ENCODE measurements around the gene HSPG2.
"Not testable (repeated sequence)": the region's sequence is repeated elsewhere in the genome, so short reads cannot be mapped to it uniquely, and the experiment has no call there.

The HSPG2 gene

GRCh38 chr1:21919520-21919919 is 17.6 kb downstream of the HSPG2 start:
- no peak for DNase-seq (ENCODE audit: low read depth in 1 of 2, low spot score in 1 of 2)
- no peak overlapping the region for H3K4me3 ChIP-seq (replicated peaks; ENCODE audit: insufficient read depth, low read length)
- no peak overlapping the region for H3K27ac ChIP-seq (replicated peaks)
- H3K27me3 ChIP-seq (ENCODE audit: insufficient read depth, poor library complexity, severe bottlenecking) = no peaks in the 10 kb centered on the region
- no peak for TF ChIP-seq GABPA (IDR thresholded peaks at IDR 0.05; ENCODE audit: low read depth)
- no peak for TF ChIP-seq POLR2AphosphoS5 (IDR thresholded peaks at IDR 0.05; ENCODE audit: low read depth)
- no peak for TF ChIP-seq CTCF (IDR thresholded peaks at IDR 0.05; ENCODE audit: insufficient read depth, low read length)
- no peak for TF ChIP-seq REST (IDR thresholded peaks at IDR 0.05; ENCODE audit: insufficient replicate concordance, low read depth)
- no peak for TF ChIP-seq SPI1 (IDR thresholded peaks at IDR 0.05; ENCODE audit: borderline replicate concordance, low read depth)

GRCh38 chr1:21917239-21917631 is 19.9 kb downstream of the HSPG2 start:
- not testable (repeated sequence) for H3K4me3 ChIP-seq (replicated peaks; ENCODE audit: insufficient read depth, low read length); H3K27ac ChIP-seq (replicated peaks); H3K27me3 ChIP-seq (ENCODE audit: insufficient read depth, poor library complexity, severe bottlenecking); DNase-seq (ENCODE audit: low read depth in 1 of 2, low spot score in 1 of 2)

- Histone ChIP-seq H3K27me3 (ENCODE audit: insufficient read depth, poor library complexity, severe bottlenecking) (no peaks in the 10 kb centered on the region), H3K27ac (replicated peaks) (no peak overlapping the region), H3K4me3 (replicated peaks; ENCODE audit: insufficient read depth, low read length) (no peak overlapping the region)
- no peak for TF ChIP-seq REST (IDR thresholded peaks at IDR 0.05; ENCODE audit: insufficient replicate concordance, low read depth)
- no peak for TF ChIP-seq GABPA (IDR thresholded peaks at IDR 0.05; ENCODE audit: low read depth)
- TF ChIP-seq CTCF (IDR thresholded peaks at IDR 0.05; ENCODE audit: insufficient read depth, low read length) = no peak
- no peak for DNase-seq (ENCODE audit: low read depth in 1 of 2, low spot score in 1 of 2)
Measured at GRCh38 chr1:21916447-21917238, 20.5 kb downstream of the HSPG2 start.

- H3K27ac ChIP-seq (replicated peaks) = no peak overlapping the region
- H3K27me3 ChIP-seq (ENCODE audit: insufficient read depth, poor library complexity, severe bottlenecking) = no peaks in the 10 kb centered on the region
- no peak for DNase-seq (ENCODE audit: low read depth in 1 of 2, low spot score in 1 of 2)
- no peak overlapping the region for H3K4me3 ChIP-seq (replicated peaks; ENCODE audit: insufficient read depth, low read length)
- TF ChIP-seq SPI1 (IDR thresholded peaks at IDR 0.05; ENCODE audit: borderline replicate concordance, low read depth) (no peak), REST (IDR thresholded peaks at IDR 0.05; ENCODE audit: insufficient replicate concordance, low read depth) (no peak), POLR2AphosphoS5 (IDR thresholded peaks at IDR 0.05; ENCODE audit: low read depth) (no peak)
Measured at GRCh38 chr1:21914880-21915640, 22.1 kb downstream of the HSPG2 start.
